Stimulated activated naive CD8-positive, alpha-beta T cell treated with anti-CD3 and anti-CD28 coated beads, Interleukin-15, Interleukin-2, amounts not matched to agents 100 U/mL and 50 U/mL, for 24 hours (primary cell): ENCODE results near the gene REEP3.
"Not testable (repeated sequence)": the region's sequence is repeated elsewhere in the genome, so short reads cannot be mapped to it uniquely, and the experiment has no call there.

Experiments used
- ATAC-seq: fragments of 150-1000 bp; cut with Tn5 transposase; one replicate; pipeline ENCODE4 v1.10.0; 2021
- DNase-seq: peaks from one replicate; pipeline ENCODE4 v3.0.0; 2021

Gene REEP3, protein sequence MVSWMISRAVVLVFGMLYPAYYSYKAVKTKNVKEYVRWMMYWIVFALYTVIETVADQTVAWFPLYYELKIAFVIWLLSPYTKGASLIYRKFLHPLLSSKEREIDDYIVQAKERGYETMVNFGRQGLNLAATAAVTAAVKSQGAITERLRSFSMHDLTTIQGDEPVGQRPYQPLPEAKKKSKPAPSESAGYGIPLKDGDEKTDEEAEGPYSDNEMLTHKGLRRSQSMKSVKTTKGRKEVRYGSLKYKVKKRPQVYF

DNA sequence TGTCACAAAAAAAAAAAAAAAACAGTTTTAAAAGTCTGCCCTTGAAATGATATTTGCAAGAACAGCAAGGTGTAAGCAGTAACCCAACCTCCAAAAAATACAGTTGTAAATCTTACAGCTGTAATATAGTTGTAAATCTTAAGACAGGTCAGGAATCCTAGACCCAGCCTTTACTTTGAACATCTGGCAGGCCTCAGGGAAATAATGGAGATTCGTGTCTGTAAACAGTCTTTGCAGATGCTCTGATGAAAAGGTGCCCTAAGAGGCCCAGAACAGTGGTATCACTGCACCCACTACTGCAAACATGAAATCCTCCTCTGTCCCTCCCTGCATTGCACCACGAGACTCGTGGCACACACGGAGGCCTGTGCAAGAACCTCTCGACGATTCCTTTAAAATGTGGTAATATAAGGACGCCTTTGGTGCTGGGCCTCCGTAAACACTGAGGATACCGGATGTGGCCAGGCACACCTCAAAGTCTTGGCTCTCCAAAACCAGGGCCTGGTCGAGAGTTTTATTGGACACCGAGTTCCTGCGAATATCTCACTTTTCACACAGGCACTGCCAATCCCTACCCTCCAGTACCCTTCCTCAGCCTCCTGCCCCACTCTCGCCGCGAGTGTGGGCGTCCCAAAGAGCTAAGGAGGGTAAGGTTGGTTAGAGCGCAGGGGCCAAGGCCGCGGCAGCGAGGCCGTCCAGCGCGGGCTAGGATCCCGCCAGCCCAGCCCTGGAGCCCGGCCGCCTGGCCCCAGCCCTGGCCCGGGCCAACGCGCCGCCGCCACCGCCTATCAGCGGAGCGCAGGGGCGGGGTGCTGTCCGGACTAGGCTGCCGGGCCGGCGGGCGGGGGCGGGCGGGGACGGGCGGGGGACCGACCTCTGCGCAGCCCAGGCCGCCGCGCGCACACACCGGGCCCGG, at the start of gene REEP3:
Gene REEP3, plus strand, starts transcription at position 902 of the 916 bp plus-strand sequence. CDS start 145 bp downstream, outside the sequence.
- no peak for DNase-seq
- ATAC-seq, result peak; percentile 83

DNA sequence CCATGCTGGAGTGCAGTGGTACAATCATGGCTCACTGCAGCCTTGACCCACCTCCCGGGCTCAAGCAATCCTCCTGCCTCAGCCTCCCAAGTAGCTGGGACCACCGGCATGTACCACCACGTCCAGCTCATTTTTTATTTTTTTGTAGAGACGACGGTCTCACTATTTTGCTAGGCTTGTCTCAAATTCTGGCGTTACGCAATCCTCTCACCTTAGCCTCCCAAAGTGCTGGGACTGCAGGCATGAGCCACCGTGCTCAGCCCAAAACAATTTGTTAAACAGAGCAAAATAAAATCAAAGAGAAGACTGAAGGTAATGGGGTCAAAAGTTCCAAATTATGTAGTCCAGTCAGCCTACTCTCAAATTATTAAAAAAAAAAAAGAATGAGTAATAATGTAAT, 46.7 kb upstream of the REEP3 start:
- ATAC-seq, result no peak

DNA sequence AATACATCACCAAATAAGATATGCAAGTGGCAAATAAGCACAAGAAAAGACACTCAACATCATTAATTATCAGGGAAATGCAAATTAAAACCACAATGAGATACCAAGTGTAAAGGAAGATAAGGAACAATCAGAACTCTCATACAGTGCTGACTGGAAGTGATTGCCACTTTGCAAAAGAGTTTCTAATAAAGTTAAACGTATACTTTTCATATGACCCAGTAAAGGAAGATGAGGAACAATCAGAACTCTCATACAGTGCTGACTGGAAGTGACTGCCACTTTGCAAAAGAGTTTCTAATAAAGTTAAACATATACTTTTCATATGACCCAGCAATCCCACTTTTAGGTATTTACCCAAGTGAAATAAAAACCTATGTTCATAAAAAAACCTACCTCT, 43.3 kb upstream of the REEP3 start:
- no peak for ATAC-seq
- no peak for DNase-seq

More for the DNA sequence above, 46.7 kb upstream of the REEP3 start:
- DNase-seq, result no peak

DNA sequence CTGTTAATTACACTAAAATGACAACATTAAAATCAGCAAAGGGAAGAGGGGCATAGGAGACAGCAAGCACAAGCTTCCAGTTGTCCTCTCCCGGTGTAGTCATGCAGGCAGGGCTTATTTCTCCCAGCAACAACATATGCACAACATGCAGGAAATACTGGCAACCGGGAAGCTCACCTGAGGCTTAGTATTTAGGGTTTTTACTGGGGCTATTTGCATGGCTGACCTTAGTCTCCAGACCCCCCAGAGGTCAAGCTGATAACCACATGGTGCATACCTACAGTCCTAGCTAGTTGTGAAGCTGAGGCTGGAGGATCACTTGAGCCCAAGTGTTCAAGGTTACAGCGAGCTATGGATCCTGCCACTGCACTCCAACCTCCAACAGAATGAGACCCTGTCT, 42.6 kb upstream of the REEP3 start:
- DNase-seq (no peak), ATAC-seq (no peak)

DNA sequence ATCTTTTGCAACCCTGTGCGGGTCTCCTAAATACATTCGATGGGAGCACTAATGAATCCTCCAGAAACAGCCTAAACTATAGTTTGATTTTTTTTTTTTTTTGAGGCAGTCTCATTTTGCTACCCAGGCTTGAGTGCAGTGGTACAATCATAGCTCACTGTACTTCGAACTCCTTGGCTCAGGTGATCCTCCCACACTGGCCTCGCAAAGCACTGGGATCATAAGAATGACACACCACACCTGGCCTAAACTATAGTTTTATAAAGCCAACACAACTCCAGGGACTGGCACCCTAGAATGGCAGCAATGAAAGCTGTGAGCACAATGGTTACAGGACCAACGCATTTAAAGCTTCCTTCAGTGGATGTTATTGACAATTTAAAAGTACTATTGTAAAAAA, 41.0 kb upstream of the REEP3 start:
- DNase-seq, result no peak
- ATAC-seq, result no peak

DNA sequence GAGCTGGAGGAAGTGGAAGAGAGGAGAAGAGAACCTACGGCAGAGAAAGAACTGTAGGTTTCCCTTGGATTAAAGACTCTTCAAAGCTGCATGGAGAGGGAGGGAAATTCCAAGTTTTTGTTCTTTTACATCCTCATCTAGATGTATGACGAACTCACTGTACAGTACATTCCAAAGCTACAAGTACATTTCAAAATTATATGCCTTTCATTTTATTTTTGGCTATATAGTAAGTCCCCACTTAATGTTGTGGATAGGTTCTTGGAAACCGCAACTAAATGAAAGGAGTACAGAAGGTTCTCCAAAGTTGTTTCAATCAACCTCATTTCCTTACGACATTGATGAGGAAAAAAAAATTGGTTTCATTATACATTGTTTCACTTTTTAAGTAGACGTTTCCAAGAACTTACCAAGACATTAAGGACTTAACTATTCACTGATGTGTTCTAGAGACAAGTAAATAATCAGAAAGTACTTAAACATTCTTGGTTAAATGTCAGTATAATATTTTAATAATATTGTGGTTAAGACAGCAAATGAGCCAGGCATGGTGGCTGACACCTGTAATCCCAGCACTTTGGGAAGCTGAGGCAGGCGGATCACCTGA, 39.3 kb upstream of the REEP3 start:
- ATAC-seq, result no peak

DNA sequence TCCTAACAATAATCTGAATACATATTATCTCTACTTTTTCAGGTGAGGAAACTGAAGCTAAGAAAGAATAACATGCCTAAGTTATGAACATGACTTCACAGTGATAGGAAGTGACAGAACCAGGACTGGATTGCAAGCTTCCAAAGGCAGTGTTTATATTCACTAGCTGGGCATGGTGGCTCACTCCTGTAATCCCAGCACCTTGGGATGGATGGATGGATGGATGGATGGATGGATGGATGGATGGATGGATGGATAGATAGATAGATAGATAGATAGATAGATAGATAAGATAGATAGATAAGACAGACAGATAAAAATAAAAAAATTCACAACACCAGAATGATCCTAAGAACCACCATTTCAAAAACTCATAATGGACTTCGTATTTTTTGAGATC, 37.2 kb upstream of the REEP3 start:
- ATAC-seq, result no peak
- no peak for DNase-seq

More for the DNA sequence above, 39.3 kb upstream of the REEP3 start:
- no peak for DNase-seq

DNA sequence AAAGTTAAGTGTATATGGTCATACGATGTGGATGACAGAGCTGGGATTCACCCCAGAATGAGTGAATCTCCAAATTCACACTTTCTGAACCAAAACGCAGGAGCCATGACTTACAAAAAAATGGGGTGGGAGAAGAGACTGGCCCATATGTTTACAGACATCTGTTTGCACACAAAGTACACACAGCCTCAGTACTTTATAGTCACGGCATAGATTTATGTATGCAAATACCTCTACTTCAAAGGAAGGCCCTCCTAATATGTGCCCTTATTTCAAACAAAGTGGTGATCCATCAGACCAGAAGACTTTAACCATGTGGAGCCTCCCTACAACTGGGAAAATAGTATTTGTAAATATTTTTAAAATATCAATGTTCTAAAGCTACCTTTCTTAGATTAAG, 33.2 kb upstream of the REEP3 start:
- DNase-seq (no peak), ATAC-seq (no peak)

DNA sequence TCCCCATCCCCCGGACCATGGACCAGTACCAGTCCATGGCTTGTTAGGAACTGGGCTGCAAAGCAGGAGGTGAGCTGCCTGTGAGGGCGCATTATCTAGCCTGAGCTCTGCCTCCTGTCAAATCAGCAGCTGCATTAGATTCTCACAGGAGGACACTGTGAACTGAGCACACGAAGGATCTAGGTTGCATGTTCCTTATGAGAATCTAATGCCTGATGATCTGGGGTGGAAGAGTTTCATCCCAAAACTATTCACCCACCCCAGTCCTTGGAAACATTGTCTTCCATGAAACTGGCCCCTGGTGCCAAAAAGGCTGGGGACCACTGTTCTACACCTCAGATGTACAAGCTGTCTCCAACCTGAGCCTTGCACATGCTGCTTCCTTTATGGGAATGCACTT, 31.4 kb upstream of the REEP3 start:
- ATAC-seq (no peak), DNase-seq (no peak)

DNA sequence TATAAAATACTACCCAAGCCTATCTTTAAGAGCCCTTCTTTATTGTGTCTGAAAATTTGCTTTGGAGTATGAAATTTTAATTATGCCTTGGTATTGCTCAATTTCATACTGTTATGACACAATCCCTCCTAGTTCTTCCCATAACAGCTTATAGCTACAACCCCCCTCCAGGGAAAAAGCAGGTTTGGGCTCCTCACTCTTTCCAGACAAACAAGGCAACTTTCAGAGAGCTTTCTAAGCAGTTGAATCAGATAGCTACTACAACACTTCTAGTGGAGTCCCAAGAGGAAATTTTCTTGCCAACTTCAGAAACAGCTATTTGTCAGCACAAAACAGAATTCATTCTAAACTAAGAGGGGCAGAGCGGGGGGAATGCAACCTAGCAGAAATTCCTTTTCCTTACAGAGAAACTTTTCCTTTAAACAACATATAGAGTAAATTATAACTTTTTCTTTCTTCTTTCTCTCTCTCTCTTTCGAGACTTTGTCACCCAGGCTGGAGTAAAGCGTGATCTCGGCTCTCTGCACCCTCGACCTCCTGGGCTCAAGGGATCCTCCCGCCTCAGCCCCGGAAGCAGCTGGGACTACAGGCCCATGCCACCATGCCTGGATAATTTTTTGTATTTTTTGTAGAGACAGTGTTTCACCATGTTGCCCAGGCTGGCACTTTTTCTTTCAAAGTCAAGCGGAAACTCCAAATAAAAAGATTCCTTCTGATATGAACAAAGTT, 29.4 kb upstream of the REEP3 start:
- ATAC-seq, result no peak
- DNase-seq, result no peak

DNA sequence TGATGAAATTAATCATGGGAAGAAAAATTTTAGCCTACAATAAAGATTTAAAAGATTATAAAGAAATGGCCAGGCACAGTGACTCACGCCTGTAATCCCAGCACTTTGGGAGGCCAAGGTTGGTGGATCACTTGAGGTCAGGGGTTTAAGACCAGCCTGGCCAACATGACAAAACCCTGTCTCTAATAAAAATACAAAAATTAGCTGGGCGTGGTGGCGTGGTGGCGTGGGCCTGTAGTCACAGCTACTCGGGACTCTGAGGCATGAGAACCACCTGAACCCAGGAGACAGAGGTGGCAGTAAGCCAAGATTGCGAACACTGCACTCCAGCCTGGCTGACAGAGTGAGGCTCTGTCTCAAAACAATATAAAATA, 28.9 kb upstream of the REEP3 start:
- not testable (repeated sequence) for ATAC-seq, DNase-seq

DNA sequence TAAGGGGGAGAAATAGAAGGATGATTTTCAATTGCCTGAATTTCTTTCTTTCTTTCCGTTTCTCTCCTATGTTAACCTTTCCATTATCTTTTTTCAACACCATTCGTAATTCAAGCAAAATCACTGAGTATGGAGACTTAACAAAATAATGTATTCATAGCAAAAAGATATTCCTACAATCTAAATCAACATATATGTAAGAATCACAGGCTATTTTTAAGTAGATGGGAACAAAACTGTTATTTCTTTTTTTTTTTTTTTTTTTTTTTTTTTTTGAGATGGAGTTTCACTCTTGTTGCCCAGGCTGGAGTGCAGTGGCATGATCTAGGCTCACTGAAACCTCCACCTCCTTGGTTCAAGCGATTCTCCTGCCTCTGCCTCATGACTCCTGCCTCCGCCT, 28.2 kb upstream of the REEP3 start:
- no peak for DNase-seq
- ATAC-seq, result no peak

DNA sequence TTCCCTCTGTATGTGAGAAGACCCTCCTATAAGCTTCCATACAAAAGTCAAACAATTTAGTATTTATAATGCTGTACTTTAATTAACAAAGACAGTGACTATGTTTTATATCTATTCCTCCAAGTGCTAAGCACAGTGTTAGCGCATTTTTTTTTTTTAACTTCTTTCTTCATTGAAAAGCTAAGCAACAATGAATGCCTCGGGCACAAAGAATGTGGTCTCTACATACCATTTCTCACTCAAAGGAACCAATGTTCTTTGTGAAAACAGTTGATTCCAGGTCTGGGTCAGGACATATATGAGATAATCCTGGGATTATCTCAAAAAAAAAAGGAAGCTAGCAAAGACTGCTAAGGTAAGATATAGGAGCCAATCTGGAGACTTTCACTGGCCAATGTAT, 26.2 kb upstream of the REEP3 start:
- no peak for ATAC-seq
- DNase-seq, result no peak

DNA sequence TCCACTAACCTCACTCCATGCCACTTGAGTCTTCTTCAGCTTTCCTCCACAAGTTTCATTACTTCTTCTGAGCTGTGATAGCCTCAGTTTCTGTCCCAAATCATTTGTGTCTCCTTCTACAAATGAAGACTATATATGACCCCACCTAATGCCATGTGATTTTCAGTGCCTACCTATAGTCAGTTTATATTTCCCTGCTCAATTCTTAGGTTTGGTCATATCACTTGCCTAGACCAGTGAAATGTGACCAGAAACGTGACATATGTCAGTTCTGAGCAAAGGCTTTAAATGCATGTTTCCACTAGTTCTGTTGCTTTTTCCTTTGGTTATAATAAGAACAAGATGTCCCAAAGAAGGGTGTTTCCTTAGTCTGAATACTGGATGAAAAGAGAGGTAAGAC, 24.6 kb upstream of the REEP3 start:
- ATAC-seq, result no peak
- DNase-seq, result no peak

DNA sequence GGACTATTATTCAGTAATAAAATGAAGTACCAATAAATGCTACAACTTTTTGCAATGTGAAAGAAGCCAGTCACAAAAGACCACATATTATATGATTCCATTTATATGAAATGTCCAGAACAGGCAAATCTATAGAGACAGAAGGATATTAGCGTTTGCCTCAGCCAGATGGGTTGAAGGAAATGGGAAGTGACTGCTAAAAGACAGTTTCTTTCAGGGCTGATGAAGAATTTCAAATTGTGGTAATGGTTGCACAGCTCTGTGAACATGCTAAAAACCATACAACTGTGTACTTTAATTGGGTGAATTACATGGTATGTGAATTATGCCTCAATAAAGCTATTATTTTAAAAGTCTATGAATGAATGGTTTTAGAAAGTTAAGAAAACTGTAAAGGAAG, 23.9 kb upstream of the REEP3 start:
- ATAC-seq (no peak), DNase-seq (no peak)

DNA sequence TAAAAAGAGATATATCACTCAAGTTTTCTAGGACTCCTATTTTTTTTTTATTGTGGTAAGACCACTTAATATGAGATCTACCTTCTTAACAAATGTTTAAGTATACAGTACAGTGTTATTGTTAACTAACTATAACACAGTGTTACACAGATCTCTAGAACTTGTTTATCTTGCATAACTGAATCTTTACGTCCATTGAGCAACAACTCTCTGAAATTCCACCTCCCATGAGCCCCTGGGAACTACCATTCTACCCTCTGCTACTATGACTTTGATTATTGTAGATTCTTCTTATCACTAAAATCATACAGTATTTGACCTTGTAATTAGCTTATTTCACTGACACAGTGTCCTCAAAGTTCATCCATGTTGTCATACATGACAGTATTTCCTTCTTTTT, 22.5 kb upstream of the REEP3 start:
- ATAC-seq, result no peak
- DNase-seq, result no peak

DNA sequence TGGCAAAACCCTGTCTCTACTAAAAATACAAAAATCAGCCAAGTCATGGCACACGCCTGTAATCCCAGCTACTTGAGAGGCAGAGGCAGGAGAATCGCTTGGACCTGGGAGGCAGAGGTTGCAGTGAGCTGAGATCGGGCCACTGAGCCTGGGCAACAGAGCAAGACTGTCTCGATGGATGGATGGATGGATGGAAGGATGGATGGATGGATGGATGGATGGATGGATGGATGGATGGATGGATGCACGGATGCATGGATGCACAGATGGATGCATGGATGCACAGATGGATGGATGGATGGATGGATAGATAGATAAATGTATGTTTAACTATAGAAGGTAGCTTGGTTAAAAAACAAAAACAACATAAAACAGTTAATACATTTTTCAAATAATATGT, 20.6 kb upstream of the REEP3 start:
- not testable (repeated sequence) for ATAC-seq, DNase-seq

DNA sequence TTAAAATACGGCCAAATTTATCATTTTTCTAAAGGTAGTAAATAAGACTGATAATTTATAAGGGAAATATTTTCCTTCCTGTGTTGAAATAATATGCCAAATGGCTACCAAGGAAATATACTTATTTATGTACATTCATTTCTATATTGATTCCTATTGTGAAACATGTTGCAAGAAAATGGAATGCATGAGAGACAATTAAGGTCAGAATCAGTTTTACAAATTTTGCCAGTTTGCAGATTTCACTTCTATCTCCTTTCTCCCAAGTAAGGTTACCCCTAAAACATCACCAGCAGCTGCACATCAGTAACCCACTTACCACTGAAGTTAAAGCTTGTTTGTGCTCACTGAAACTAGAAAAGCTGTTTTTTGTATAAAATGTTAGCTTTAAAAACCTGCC, 19.2 kb upstream of the REEP3 start:
- DNase-seq (no peak), ATAC-seq (no peak)

DNA sequence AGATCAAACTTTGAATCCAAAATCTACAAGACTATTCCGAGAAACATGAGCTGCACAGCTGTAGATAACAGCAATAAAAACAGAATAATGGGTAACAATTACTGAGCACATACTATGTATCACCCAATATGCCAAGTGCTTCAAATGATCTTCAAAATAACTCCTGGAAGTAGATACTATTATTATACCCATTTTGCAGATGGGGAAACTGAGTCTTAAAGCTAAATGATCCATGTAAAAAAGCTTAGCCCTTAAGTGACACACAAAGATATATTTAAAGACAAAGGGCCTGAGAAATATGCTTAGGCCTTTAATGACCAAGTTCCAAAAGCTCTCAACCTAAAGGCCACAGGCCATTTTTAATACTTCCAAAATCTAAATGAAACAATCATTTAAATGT, 18.4 kb upstream of the REEP3 start:
- ATAC-seq (no peak), DNase-seq (no peak)

DNA sequence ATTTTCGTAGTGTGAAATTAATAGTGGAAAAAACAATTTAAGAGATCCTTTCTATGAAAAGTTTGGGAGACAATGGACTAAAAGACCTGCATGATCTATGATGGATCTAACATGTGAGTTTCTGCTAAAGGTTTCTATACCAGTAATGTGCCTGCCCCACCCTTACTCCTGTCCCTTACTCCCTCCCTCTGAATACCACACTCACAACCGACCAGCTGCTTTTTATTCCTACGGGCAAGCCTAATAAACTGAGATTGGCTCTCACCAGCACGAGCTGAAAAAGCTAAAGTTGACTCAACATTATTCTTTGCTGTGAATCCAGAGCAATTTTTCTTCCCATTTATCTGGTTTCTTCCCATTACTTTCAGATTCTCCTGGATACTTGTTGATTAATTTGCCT, 17.8 kb upstream of the REEP3 start:
- DNase-seq (no peak), ATAC-seq (no peak)

DNA sequence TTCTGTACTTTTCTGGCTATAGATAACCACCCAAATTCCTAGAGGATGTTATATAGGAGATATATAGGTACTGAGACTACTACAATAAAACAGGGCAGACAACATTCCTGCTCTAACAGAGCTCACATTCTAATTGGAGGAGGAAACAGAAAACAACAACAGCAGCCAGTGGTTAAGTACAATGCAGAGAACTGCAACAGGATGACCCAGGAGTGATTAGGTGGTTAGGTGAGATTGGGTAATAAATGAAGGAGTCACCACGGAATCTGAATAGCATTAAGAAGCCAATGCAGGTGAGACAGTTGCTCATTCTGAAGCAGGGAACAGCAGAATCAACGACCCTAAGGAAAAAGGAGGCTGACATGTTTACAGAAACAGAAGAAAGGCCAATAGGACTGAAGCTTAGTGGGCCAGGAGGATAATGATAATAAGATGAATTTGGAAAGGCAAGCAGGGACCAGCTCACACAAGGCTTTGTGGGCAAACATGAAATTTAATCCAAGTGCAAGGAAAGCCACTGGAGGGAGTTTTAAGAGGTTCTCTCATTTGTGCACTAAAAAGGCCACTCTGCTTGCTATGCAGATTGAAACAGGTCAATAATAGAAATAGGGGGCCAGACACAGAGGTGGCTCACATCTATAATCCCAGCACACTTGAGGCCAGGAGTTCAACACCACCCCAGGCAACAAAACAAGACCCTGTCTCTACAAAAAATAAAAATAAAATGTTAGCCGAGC, 16.9 kb upstream of the REEP3 start:
- DNase-seq (no peak), ATAC-seq (no peak)

DNA sequence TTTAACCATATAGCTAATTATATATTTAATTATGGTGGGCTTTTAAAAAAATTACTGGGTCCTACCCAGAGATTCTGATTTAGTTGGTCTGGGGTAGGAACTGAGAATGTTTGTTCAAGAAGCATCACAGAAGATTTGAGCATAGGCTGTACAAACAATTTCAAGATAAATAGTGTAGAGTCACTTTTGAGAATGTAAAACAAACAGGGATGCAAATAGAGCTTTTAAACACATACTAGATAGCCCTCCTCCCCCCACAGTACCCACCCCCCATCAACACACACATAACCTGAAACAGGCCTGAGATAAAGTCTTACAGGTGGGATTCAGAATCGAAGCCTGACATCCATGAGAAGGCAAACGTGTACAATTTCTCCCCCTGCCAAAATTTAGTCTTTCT, 15.6 kb upstream of the REEP3 start:
- DNase-seq (no peak), ATAC-seq (no peak)
